22Rv1 (cell line): Measurements from ENCODE around the gene NOL7.

Source experiments
- H3K27ac ChIP-seq: fragments of 450-650 bp; 2 replicates; pipeline ENCODE4 v1.5.1; 2017
- ZFX ChIP-seq: fragments of 450-650 bp; IDR thresholded peaks from 2 replicates; pipeline ENCODE4 v1.6.1; 2017; ENCODE audit warnings: antibody characterized with exemption, borderline replicate concordance
- TF ChIP-seq, protein P1 (sequence below): fragments of 450-650 bp; IDR thresholded peaks from 2 replicates; pipeline ENCODE4 v1.5.1; 2017; ENCODE audit warnings: mild to moderate bottlenecking

NOL7 gene

GRCh38 chr6:13635948-13636658, 21.0 kb downstream of the NOL7 start:
- H3K27ac ChIP-seq = no peak overlapping the region
- no peak for TF ChIP-seq ZFX
- TF ChIP-seq, protein P1, sequence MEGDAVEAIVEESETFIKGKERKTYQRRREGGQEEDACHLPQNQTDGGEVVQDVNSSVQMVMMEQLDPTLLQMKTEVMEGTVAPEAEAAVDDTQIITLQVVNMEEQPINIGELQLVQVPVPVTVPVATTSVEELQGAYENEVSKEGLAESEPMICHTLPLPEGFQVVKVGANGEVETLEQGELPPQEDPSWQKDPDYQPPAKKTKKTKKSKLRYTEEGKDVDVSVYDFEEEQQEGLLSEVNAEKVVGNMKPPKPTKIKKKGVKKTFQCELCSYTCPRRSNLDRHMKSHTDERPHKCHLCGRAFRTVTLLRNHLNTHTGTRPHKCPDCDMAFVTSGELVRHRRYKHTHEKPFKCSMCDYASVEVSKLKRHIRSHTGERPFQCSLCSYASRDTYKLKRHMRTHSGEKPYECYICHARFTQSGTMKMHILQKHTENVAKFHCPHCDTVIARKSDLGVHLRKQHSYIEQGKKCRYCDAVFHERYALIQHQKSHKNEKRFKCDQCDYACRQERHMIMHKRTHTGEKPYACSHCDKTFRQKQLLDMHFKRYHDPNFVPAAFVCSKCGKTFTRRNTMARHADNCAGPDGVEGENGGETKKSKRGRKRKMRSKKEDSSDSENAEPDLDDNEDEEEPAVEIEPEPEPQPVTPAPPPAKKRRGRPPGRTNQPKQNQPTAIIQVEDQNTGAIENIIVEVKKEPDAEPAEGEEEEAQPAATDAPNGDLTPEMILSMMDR = no peak

GRCh38 chr6:13638014-13638413, 22.9 kb downstream of the NOL7 start:
- TF ChIP-seq, protein P1 = no peak
- no peak for TF ChIP-seq ZFX
- no peak overlapping the region for H3K27ac ChIP-seq

DNA sequence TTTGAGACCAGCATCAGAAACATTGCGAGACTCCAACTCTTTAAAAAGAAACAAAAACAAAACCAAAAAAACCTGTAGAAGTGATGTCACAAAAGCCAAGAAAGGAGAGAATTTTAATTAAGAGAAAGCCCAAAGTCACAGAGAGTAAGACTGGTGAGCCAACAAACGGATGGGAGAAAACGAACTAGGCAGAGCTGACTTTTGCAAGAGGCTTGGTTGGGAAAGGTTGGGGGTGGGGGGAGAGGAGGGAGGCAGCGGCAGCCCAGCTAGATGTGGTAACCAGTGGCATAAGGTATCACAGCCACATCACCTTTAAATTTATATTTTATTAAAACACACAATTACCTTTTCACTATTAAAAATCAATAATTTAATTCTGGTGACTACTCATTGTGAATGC, 23.5 kb downstream of the NOL7 start:
- no peak overlapping the region for H3K27ac ChIP-seq
- TF ChIP-seq, protein P1 = no peak
- no peak for TF ChIP-seq ZFX

DNA sequence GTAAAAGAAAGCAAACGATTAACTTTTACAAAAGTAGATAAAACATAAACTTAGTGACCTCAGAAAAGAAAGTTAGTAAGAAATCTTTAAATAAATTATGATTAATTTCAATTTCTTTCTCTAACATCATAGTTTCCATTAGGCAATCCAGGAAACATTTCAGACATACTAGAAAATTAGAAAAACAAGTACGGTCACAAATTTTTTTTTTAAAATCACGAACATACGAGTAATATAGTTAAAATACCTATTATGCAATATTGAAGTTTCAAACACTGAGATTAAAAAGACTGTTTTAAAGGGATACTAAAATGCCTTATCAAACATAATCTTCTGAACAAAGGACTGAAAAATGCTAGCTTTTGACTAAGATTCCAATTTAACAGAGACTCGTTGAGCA, 26.2 kb downstream of the NOL7 start:
- TF ChIP-seq, protein P1 = no peak
- no peak for TF ChIP-seq ZFX
- no peak overlapping the region for H3K27ac ChIP-seq

- TF ChIP-seq ZFX = no peak
- TF ChIP-seq, protein P1 = no peak
- no peak overlapping the region for H3K27ac ChIP-seq
These were observed 28.0 kb downstream of the NOL7 start for GRCh38 chr6:13643125-13643524.

DNA sequence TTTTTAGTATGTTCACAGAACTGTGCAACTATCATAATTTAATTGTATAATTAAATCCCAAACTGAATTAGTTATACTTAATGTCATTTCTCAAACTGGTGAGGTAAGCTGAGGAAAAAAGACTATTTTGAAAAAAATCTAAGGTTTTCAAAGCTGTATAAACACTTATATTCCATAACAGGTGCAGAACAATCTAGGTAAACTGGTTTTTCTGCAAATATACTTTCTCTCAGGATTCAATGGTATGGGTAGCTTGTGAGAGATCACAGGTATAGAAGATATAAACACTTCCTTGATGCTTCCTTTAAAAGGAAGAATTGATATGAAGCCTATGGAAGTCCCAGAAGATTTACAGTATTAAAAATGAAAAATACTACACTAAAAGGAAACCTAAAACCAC, 33.7 kb downstream of the NOL7 start:
- H3K27ac ChIP-seq = no peak overlapping the region
- TF ChIP-seq ZFX = no peak
- TF ChIP-seq, protein P1 = no peak

DNA sequence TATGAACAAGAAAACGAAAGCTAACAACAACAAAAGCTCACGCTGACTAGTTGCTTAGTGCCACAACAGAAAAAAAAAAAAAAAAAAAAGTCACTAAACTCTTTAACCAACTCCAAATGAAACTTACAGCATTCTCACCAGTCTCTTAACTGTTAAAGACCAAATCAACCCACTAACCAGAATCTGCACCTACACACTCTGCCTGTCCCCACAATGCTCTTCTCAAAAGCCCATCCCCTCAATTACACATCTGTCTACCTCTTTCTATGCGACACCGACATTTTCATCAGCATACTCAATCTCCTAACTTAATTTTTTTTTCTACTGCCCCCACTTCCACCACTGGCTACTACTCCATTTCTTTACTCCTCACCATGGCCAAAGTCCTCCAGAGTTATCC, 34.3 kb downstream of the NOL7 start:
- TF ChIP-seq, protein P1 = no peak
- TF ChIP-seq ZFX = no peak
- H3K27ac ChIP-seq = no peak overlapping the region
